HG02798 (cell line): ENCODE results near the gene CHST12.

Experiments
- ATAC-seq: cut with Tn5 transposase; IDR thresholded peaks from one replicate; pipeline ENCODE4 v1.9.1; 2021; ENCODE audit warnings: mild to moderate bottlenecking; ENCODE audit not compliant: unreplicated experiment, poor library complexity

Gene CHST12

DNA sequence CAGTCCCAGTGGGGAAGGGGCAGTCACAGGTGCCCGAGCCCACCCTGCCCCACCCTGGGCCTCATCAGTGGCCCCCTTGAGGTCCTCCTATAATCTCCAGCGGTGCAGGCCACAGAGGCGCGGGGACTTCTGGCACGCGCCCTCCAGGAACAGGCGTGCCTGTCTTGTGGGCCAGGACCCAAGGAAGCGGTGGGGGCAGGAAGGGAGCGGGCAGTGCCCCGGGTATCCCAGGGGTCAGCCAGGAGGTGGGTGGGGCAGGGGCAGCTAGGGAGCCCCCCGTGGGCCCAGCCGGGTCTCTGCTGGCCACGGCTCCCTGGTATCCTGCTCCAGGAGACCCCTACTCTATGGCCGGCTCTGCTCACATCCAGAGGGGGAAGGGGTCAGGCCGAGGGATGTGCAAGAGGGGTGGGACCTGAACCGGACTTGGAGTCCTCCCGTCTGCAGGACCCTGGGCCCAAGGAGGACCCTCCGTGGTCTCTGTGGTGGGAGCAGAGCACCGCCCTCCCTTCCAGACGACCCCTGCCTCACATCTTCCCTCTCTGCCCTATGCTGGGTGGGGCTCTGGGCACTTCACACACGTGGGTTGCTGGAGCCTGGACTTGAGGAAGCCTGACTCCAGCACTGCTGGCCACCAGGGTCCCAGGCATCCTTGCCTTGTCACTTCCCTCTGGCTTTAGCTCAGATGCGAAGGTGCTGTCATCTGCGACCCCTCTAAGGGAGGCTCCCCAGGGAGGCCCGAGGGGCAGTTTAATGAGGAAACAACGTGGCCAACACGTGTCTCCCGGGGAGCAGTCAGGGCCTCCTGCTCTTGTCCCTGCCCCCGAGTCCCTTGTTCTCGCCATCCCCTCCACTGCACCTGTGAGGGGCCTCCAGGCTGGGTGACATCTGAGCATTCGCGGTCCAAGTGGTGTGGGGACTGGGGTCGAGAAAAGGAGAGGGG, 91.0 kb downstream of the CHST12 start:
- ATAC-seq = no peak

DNA sequence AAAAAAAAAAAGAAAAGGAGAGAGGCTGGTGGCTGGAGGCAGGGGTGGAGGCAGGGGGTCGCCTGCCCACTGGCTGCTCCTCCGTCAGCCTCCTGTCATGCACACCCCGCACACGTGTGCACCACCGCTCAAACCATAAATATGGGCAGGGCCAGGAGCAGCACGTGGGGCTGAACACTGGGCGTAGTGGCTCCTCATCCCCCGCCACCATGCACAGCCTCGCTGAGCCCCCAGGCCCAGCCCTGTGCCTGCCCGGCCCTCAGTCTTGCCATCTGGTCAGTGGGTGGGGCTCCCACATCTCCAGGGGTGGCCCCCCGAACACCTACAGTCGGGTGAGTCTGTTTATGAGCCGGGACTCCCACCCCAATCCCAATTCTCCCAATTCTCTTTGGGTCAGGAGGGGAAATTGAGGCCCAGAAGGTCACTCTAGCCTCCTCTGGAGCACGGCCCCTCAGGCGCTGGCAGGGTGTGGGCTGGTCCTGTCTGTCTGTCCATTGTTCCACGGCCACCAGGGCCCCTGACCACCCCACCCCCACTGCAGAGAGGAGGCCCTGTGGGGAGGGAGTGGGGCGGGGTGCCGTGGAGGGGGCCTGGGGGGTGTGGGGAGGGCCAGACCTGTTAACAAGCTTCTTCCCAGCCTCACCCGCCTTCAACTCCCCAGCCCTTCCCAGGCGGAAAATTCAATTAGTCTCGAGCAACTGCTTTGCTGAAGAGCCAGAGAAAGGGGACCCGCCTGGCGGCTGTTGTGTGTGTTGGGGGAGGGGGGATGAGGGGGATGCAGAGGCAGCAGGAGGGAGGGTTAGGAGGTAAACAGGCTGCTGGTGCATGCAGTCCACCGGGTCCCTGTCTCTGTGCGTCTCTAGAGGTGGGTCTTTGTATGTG, 92.2 kb downstream of the CHST12 start:
- no peak for ATAC-seq

DNA sequence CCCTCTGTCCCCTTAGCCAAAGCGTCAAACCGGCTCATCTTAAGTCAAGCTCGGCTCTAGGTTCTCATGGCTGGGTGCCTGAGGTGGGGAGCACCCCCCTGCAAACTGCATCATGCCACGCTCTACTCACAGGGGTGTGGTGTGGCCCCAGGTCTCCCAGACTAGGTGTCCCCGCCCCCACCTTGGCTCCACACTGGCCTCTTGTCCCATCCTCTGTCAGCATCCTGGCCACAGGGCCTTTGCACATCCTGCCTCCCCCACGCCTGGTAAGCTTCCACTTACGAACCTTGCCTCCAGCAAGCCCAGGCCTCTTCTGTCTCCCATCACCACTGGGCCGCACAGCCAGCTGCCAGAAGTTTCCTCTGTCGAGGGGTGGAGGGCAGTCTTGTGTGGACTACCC, 93.0 kb downstream of the CHST12 start:
- no peak for ATAC-seq

DNA sequence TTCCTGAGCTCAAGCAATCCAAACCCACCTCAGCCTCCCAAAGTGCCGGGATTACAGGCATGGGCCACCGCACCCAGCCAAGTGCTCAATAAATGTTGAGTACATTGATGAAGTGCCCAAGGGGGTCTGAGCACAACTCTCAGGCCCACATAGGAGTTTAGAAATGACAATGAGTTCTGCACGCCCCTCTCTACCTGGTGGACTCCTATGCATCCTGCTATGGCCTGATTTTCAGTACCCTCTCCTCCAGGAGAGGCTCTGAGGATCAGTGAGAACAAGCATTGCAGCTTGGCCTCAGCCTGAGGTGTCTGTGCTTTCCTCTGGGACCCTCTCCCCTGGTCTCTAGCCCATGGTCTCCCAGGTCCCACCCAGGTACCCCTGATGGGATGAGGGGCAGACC, 93.7 kb downstream of the CHST12 start:
- ATAC-seq = no peak

DNA sequence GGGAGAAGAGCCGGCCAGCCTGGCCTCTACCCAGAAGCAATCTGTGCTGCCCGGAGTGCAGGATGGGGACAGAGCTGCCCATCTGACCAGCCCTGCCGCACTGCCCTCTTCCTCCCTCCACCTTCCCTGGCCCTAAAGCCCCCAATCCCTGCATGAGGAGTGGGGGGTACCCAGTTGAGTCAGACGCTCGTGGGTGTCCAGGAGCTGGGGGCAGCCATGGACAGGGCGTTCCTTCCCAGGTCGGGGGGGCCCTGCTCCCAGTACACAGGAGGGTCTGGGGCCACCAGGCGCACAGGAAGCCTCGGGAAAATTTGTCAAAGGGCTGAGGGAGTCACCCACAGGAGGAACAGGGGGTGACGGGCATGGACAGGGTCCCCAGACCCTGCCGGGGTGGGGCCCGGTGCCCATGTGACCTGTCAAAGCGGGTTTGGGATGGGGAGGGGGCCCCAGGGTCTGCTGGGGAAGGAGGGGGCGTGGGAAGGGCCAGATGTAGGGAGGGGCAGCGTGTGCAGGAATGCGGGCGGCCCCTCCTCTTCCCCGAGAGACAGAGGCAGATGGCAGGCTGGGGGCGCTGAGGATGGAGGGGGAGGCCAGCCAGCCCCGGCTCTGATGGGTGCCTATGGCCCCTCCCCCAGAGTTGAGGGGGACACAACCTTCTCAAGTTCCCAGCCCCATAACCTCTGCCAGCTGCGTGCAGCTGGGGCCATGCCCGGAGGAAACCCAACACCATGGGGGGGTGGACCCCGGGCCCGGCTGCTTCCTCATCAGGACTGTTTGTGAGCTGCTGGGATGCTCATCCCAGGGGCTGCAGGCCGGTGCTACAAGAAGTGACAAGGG, 94.3 kb downstream of the CHST12 start:
- no peak for ATAC-seq
